C4-2B (cell line): Measurements from ENCODE around the gene BMPR1B.

Source experiments
- ZFX ChIP-seq: fragments of 450-650 bp; IDR thresholded peaks from 2 replicates; pipeline ENCODE4 v1.6.1; 2017
- TF ChIP-seq, protein P1 (sequence below): fragments of 450-650 bp; conservative IDR thresholded peaks from 2 replicates; pipeline ENCODE4 v1.5.1; 2017; ENCODE audit warnings: mild to moderate bottlenecking

DNA sequence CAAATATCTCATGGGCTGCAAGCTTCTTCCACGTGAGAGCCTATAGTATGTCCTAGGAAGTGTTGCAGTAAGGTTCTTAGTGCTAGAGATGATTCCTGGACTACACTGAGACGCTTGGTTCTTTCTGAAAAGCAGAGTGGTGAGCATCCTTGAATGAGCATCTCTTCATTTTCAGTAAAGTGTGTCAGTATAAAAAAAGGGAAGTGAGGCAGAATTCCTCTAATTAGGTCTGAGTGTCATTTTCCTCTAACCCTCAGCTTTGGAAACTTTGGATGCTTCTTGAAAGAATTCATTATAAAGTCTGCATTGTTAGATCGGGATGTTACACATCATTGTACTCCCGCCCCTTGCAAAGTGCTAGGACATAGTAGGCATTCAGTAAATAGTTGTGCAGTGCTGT lies 5.2 kb downstream of the BMPR1B start:
- TF ChIP-seq, protein P1, sequence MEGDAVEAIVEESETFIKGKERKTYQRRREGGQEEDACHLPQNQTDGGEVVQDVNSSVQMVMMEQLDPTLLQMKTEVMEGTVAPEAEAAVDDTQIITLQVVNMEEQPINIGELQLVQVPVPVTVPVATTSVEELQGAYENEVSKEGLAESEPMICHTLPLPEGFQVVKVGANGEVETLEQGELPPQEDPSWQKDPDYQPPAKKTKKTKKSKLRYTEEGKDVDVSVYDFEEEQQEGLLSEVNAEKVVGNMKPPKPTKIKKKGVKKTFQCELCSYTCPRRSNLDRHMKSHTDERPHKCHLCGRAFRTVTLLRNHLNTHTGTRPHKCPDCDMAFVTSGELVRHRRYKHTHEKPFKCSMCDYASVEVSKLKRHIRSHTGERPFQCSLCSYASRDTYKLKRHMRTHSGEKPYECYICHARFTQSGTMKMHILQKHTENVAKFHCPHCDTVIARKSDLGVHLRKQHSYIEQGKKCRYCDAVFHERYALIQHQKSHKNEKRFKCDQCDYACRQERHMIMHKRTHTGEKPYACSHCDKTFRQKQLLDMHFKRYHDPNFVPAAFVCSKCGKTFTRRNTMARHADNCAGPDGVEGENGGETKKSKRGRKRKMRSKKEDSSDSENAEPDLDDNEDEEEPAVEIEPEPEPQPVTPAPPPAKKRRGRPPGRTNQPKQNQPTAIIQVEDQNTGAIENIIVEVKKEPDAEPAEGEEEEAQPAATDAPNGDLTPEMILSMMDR, result no peak
- no peak for TF ChIP-seq ZFX
